PC-3 (cell line): ENCODE measurements around the gene RALY. TPM values are rescaled to one million over a fixed set of nuclear protein-coding genes. Genes with fewer than 3 reads are reported as not detected.

Source experiments
- ATAC-seq: fragments of 200-7000 bp; cut with Tn5 transposase; 2 replicates; pipeline ENCODE4 v1.9.1; 2020; ENCODE audit warnings: mild to moderate bottlenecking, moderate library complexity
- BruUV-seq: library from RNA; stranded (reverse); fragments of 400-500 nt; replicated peaks from 2 replicates; lab custom pipeline; 2021; lab: Mats Ljungman, UMichigan
- CTCF ChIA-PET: fragments of 300-600 bp; sonication (Branson Sonifier 250); formaldehyde crosslinking; loops from one replicate; lab custom pipeline; 2022; ENCODE audit warnings: antibody characterized with exemption; lab: Charles Lee
- POLR2A ChIA-PET: fragments of 300-600 bp; sonication (Branson Sonifier 250); formaldehyde crosslinking; loops from one replicate; lab custom pipeline; 2022; ENCODE audit warnings: antibody characterized with exemption; ENCODE audit not compliant: unreplicated experiment; lab: Charles Lee
- DNase-seq: peaks from one replicate; pipeline ENCODE4 v3.0.0-alpha.2; 2015
- H2AFZ ChIP-seq: fragments of 300-600 bp; sonication (generic); 2 replicates; pipeline ENCODE4 v1.6.0; 2016; ENCODE audit warnings: antibody characterized with exemption, low read length
- H3F3A ChIP-seq: fragments of 300-600 bp; sonication (generic); one replicate; pipeline ENCODE4 v1.6.0; 2017; ENCODE audit warnings: antibody characterized with exemption, low read length, control low read depth, mild to moderate bottlenecking; ENCODE audit not compliant: unreplicated experiment
- H3K27ac ChIP-seq: fragments of 300-600 bp; sonication (generic); 2 replicates; pipeline ENCODE4 v1.5.1; 2016; ENCODE audit warnings: mild to moderate bottlenecking, low read length
- H3K27me3 ChIP-seq: fragments of 300-600 bp; sonication (generic); 2 replicates; pipeline ENCODE4 v1.6.1; 2016; ENCODE audit warnings: low read length, mixed read lengths
- H3K36me3 ChIP-seq: fragments of 300-600 bp; sonication (generic); 2 replicates; pipeline ENCODE4 v1.6.1; 2016; ENCODE audit warnings: low read depth, mixed run types, low read length, mixed read lengths
- H3K4me1 ChIP-seq: fragments of 300-600 bp; sonication (generic); 2 replicates; pipeline ENCODE4 v1.5.1; 2016; ENCODE audit warnings: low read length; ENCODE audit not compliant: insufficient read depth
- H3K4me2 ChIP-seq: fragments of 300-600 bp; sonication (generic); 2 replicates; pipeline ENCODE4 v1.6.0; 2016; ENCODE audit warnings: low read length
- H3K4me3 ChIP-seq: fragments of 300-600 bp; sonication (generic); 2 replicates; pipeline ENCODE4 v1.5.1; 2016; ENCODE audit warnings: mild to moderate bottlenecking, low read length, mixed read lengths
- H3K79me2 ChIP-seq: fragments of 300-600 bp; sonication (generic); 2 replicates; pipeline ENCODE4 v1.6.1; 2017; ENCODE audit warnings: low read length, mixed read lengths
- H3K9ac ChIP-seq: fragments of 300-600 bp; sonication (generic); 2 replicates; pipeline ENCODE4 v1.6.0; 2016; ENCODE audit warnings: mild to moderate bottlenecking, low read length
- H3K9me2 ChIP-seq: fragments of 300-600 bp; sonication (generic); replicated peaks from 2 replicates; pipeline ENCODE4 v1.6.1; 2016; ENCODE audit warnings: mixed run types, low read length, mixed read lengths
- H3K9me3 ChIP-seq: fragments of 300-600 bp; sonication (generic); 2 replicates; pipeline ENCODE4 v1.6.1; 2016; ENCODE audit warnings: low read length, mixed read lengths
- H4K20me1 ChIP-seq: fragments of 300-600 bp; sonication (generic); 2 replicates; pipeline ENCODE4 v1.6.1; 2016; ENCODE audit warnings: low read length, mixed read lengths
- EZH2 ChIP-seq: fragments of 300-600 bp; sonication (generic); IDR thresholded peaks from one replicate; pipeline ENCODE4 v1.6.1; 2017; ENCODE audit warnings: antibody characterized with exemption, mild to moderate bottlenecking, low read length; ENCODE audit not compliant: unreplicated experiment
- EZH2phosphoT487 ChIP-seq: fragments of 300-600 bp; sonication (generic); IDR thresholded peaks from 2 replicates; pipeline ENCODE4 v1.6.1; 2018; ENCODE audit warnings: mild to moderate bottlenecking, antibody characterized with exemption, low read length, borderline replicate concordance
- intact Hi-C: fragments of 100-400 bp; cut with micrococcal nuclease; formaldehyde crosslinking; loops from 2 replicates; pipeline ENCODE4 v1.9.0; 2023
- total RNA-seq: library from RNA; depleted of rRNA; stranded (reverse); fragments of >200 nt; gene quantifications from 2 replicates; pipeline ENCODE4 v1.2.3, GENCODE V29; 2014
- TF ChIP-seq, protein P1 (sequence below): fragments of 300-600 bp; sonication (generic); conservative IDR thresholded peaks from 2 replicates; pipeline ENCODE4 v1.5.1; 2017; ENCODE audit warnings: antibody characterized with exemption, low read depth, mild to moderate bottlenecking, low read length

The RALY gene
- total RNA-seq, 1 experiment from 2014 or later, result 160 TPM

DNA sequence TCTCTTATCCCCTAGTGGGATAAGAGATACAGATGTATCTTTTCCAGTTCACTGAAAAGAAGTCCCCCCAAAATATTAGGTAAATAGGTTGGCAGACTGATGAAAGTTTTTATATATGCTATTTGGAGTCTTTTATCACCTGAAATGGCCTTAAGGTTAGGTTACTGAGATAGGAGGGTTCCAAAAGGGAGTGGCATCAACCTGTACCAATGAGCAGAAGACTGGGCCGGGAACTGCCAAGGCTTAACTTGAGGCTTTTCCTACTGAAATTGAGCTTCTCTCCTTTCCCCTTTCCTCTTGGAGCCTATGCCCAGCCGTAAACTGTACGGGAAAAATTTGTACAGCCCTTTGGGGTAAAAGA, 76.3 kb downstream of the RALY start:
- intact Hi-C loops, result loop anchor here (1.0 kb wide), 1 partner anchor 208 kb away; no protein-coding TSS in a partner anchor

DNA sequence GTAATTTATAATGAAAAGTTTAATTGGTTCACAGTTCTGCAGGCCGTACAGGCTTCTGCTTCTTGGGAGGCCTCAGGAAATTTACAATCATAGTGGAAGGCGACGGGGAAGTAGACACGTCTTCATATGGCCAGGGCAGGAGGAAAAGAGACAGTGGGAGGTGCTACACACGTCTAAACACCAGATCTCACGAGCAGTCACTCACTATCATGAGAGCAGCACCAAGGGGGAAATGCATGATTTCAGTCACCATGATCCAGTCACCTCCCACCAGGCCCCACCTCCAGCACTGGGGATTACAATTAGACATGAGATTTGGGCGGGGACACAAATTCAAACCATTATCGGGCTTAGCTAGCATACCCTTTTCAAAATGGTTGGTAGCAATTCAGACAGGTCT, 77.1 kb downstream of the RALY start:
- Histone ChIP-seq H3K27ac (no peak overlapping the region), H3K9ac (no peak overlapping the region), H2AFZ (no peak overlapping the region), H4K20me1 (peaks cover 18% of the 10 kb centered on the region; the same call in 1 of the 2 replicates), H3K9me2 (no peaks in the 10 kb centered on the region), H3K9me3 (no peaks in the 10 kb centered on the region), H3K4me1 (peaks cover 9% of the 10 kb centered on the region), H3K79me2 (peaks cover 13% of the 10 kb centered on the region; the same call in 1 of the 2 replicates), H3K4me2 (no peak overlapping the region), H3K4me3 (no peak overlapping the region), H3K36me3 (peaks cover 2% of the 10 kb centered on the region; the same call in 1 of the 2 replicates), H3F3A (no peaks in the 10 kb centered on the region), H3K27me3 (no peaks in the 10 kb centered on the region)
- ChIA-PET POLR2A (no interaction called here), CTCF (interaction anchor here (0.6 kb wide), 1 partner anchor 163 kb away, joined by 3 read pairs; no protein-coding TSS in a partner anchor)
- intact Hi-C loops, result loop anchor here (1.0 kb wide), 1 partner anchor 209 kb away; no protein-coding TSS in a partner anchor
- no peak for ATAC-seq
- DNase-seq, result no peak
- TF ChIP-seq, protein P1, sequence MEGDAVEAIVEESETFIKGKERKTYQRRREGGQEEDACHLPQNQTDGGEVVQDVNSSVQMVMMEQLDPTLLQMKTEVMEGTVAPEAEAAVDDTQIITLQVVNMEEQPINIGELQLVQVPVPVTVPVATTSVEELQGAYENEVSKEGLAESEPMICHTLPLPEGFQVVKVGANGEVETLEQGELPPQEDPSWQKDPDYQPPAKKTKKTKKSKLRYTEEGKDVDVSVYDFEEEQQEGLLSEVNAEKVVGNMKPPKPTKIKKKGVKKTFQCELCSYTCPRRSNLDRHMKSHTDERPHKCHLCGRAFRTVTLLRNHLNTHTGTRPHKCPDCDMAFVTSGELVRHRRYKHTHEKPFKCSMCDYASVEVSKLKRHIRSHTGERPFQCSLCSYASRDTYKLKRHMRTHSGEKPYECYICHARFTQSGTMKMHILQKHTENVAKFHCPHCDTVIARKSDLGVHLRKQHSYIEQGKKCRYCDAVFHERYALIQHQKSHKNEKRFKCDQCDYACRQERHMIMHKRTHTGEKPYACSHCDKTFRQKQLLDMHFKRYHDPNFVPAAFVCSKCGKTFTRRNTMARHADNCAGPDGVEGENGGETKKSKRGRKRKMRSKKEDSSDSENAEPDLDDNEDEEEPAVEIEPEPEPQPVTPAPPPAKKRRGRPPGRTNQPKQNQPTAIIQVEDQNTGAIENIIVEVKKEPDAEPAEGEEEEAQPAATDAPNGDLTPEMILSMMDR, result no peak
- no peak for TF ChIP-seq EZH2phosphoT487
- TF ChIP-seq EZH2, result no peak
- no TSS peak for BruUV-seq

More for the DNA sequence above, 76.3 kb downstream of the RALY start:
- Histone ChIP-seq H3K79me2 (peaks cover 8% of the 10 kb centered on the region; the same call in 1 of the 2 replicates), H3K4me2 (no peak overlapping the region), H3F3A (no peaks in the 10 kb centered on the region), H3K27me3 (no peaks in the 10 kb centered on the region), H3K4me1 (peaks cover 9% of the 10 kb centered on the region), H3K9me3 (no peaks in the 10 kb centered on the region), H3K27ac (no peak overlapping the region), H2AFZ (no peak overlapping the region), H3K36me3 (no peaks in the 10 kb centered on the region; the same call in 1 of the 2 replicates), H4K20me1 (peaks cover 18% of the 10 kb centered on the region; the same call in 1 of the 2 replicates), H3K9me2 (no peaks in the 10 kb centered on the region), H3K4me3 (no peak overlapping the region), H3K9ac (no peak overlapping the region)
- DNase-seq, result no peak
- ChIA-PET CTCF (interaction anchor here (1.2 kb wide), 1 partner anchor 13 kb away, joined by 8 read pairs; no protein-coding TSS in a partner anchor), POLR2A (no interaction called here)
- BruUV-seq, result no TSS peak
- TF ChIP-seq, protein P1, result no peak; the same call in 1 of the 2 replicates
- TF ChIP-seq EZH2 (no peak), EZH2phosphoT487 (no peak)
- ATAC-seq, result no peak

DNA sequence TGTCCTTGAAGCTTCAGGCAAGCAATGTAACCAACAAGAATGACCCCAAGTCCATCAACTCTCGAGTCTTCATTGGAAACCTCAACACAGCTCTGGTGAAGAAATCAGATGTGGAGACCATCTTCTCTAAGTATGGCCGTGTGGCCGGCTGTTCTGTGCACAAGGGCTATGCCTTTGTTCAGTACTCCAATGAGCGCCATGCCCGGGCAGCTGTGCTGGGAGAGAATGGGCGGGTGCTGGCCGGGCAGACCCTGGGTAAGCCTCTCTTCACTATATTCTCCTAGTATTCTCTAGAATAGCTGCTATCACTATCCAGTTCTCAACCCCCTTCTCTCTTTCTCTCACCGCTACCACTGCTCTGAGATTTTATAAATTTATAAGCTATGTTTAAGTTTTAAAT, 78.4 kb downstream of the RALY start:
- peaks cover 13% of the 10 kb centered on the region; the same call in 1 of the 2 replicates for H3K79me2 ChIP-seq

More for the DNA sequence above, 78.4 kb downstream of the RALY start:
- no peak overlapping the region for H3K4me2 ChIP-seq
- DNase-seq, result no peak
- H3K27me3 ChIP-seq, result no peaks in the 10 kb centered on the region
- H3K9me2 ChIP-seq, result no peaks in the 10 kb centered on the region
- no peaks in the 10 kb centered on the region for H3K9me3 ChIP-seq
- POLR2A ChIA-PET, result no interaction called here
- H3F3A ChIP-seq, result no peaks in the 10 kb centered on the region
- TF ChIP-seq EZH2phosphoT487, result no peak
- no peak for TF ChIP-seq EZH2
- H3K27ac ChIP-seq, result no peak overlapping the region
- no peak for ATAC-seq
- CTCF ChIA-PET, result no interaction called here
- intact Hi-C loops, result no loop called here
- no peak overlapping the region for H2AFZ ChIP-seq
- no peak overlapping the region for H3K4me3 ChIP-seq
- H3K36me3 ChIP-seq, result peaks cover 8% of the 10 kb centered on the region; the same call in 1 of the 2 replicates
- H3K9ac ChIP-seq, result no peak overlapping the region
- peaks cover 9% of the 10 kb centered on the region for H3K4me1 ChIP-seq
- peaks cover 18% of the 10 kb centered on the region; the same call in 1 of the 2 replicates for H4K20me1 ChIP-seq
- BruUV-seq, result no TSS peak
